HepG2 (cell line): Measurements from ENCODE around the gene BACE1-AS. TPM values are rescaled to one million over a fixed set of nuclear protein-coding genes. Genes with fewer than 3 reads are reported as not detected.
"Not testable (repeated sequence)": the region's sequence is repeated elsewhere in the genome, so short reads cannot be mapped to it uniquely, and the experiment has no call there.

Experiments
- ATAC-seq: fragments of 200-7000 bp; cut with Tn5 transposase; 3 replicates; pipeline ENCODE4 v1.9.1; 2020; ENCODE audit warnings: mild to moderate bottlenecking, moderate library complexity
- BruUV-seq: library from RNA; stranded (reverse); fragments of 400-500 nt; replicated peaks from 2 replicates; lab custom pipeline; 2021; lab: Mats Ljungman, UMichigan
- CTCF ChIA-PET: fragments of 300-600 bp; formaldehyde crosslinking; extraction: SDS; loops from one replicate; lab custom pipeline; 2021; ENCODE audit warnings: low total read pairs, inconsistent platforms, low intra/inter-chr PET ratio; lab: Yijun Ruan, JAX
- POLR2A ChIA-PET: fragments of 350-600 bp; sonication (Branson Sonifier 250); formaldehyde crosslinking; loops from one replicate; lab custom pipeline; 2020; ENCODE audit warnings: antibody characterized with exemption, inconsistent platforms; lab: Yijun Ruan, JAX
- DNase-seq: peaks from one replicate; pipeline ENCODE4 v3.0.0-alpha.2; 2015; ENCODE audit warnings: low spot score
- FAIRE-seq: peaks from 3 replicates; lab custom pipeline; 2011; peaks lifted over from hg19 to GRCh38; lab: Jason Lieb, UNC
- H2AFZ ChIP-seq: one replicate; pipeline ENCODE4 v1.6.1; 2011; ENCODE audit warnings: low read length, inconsistent platforms
- H3K27ac ChIP-seq: fragments of 300-600 bp; 3 replicates; pipeline ENCODE4 v1.8.0; 2011; ENCODE audit warnings: mixed run types, mild to moderate bottlenecking, mixed read lengths, low read length, inconsistent platforms; ENCODE audit not compliant: insufficient read depth; ENCODE audit errors: extremely low read length
- H3K27me3 ChIP-seq, 2 experiments: fragments of 200-600 bp in 1 of 2; 2 replicates in 1 of 2; 3 replicates in 1 of 2; pipeline versions ENCODE4 v1.6.0 to v1.8.0; 2011; ENCODE audit warnings: low read length in 2 of 2, mild to moderate bottlenecking in 2 of 2, moderate library complexity in 2 of 2, inconsistent platforms in 1 of 2; ENCODE audit not compliant: insufficient read depth in 2 of 2, control insufficient read depth in 1 of 2
- H3K36me3 ChIP-seq, 2 experiments: fragments of 200-600 bp in 1 of 2; replicated peaks in 1 of 2; 2 replicates in 1 of 2; 3 replicates in 1 of 2; pipeline versions ENCODE4 v1.5.1 to v1.8.0; 2011; ENCODE audit warnings: low read length in 2 of 2, inconsistent platforms in 1 of 2; ENCODE audit not compliant: insufficient read depth in 2 of 2, control insufficient read depth in 1 of 2
- H3K4me1 ChIP-seq: 2 replicates; pipeline ENCODE4 v1.5.1; 2012; ENCODE audit warnings: low read length, inconsistent platforms; ENCODE audit not compliant: insufficient read depth
- H3K4me2 ChIP-seq: 2 replicates; pipeline ENCODE4 v1.6.0; 2011; ENCODE audit warnings: low read depth, low read length, inconsistent platforms
- H3K4me3 ChIP-seq, 3 experiments: fragments of 200-600 bp in 1 of 3; sonication (generic), shearing (Covaris generic) in 1 of 3; replicated peaks in 1 of 3; 2 replicates each; pipeline ENCODE4 v1.5.1; 2011 to 2016; ENCODE audit warnings: low read length in 3 of 3, inconsistent platforms in 2 of 3, low read depth in 2 of 3, mild to moderate bottlenecking in 2 of 3, control low read depth in 1 of 3, mixed read lengths in 1 of 3; ENCODE audit not compliant: insufficient read depth in 1 of 3
- H3K79me2 ChIP-seq: one replicate; pipeline ENCODE4 v1.6.1; 2011; ENCODE audit warnings: low read length, inconsistent platforms; ENCODE audit not compliant: insufficient read depth
- H3K9ac ChIP-seq: 2 replicates; pipeline ENCODE4 v1.6.0; 2011; ENCODE audit warnings: mild to moderate bottlenecking, low read depth, low read length, inconsistent platforms; ENCODE audit not compliant: insufficient read depth
- H3K9me3 ChIP-seq: 2 replicates; pipeline ENCODE4 v1.5.1; 2012; ENCODE audit warnings: mild to moderate bottlenecking, low read length
- H4K20me1 ChIP-seq: 2 replicates; pipeline ENCODE4 v1.6.0; 2011; ENCODE audit warnings: inconsistent platforms, mild to moderate bottlenecking, low read length, moderate library complexity; ENCODE audit not compliant: insufficient read depth
- ASH2L ChIP-seq: fragments of 300-600, 200-600 bp; sonication (generic); IDR thresholded peaks from 2 replicates; pipeline ENCODE4 v1.7.0; 2017; ENCODE audit warnings: low read depth, mild to moderate bottlenecking, moderate library complexity, mixed read lengths, low read length; ENCODE audit not compliant: insufficient read length
- CHD4 ChIP-seq: fragments of 200-600 bp; sonication (generic); IDR thresholded peaks from 2 replicates; pipeline ENCODE4 v1.7.0; 2017; ENCODE audit warnings: mild to moderate bottlenecking, low read length, borderline replicate concordance
- SOX13 ChIP-seq, 3 experiments: fragments of 450-650 bp in 1 of 3; sonication (generic) in 1 of 3; formaldehyde crosslinking in 1 of 3; IDR thresholded peaks in 2 of 3; conservative IDR thresholded peaks in 1 of 3; 2 replicates each; pipeline versions ENCODE4 v1.5.0 to v1.6.1; 2016 to 2020; ENCODE audit warnings: antibody characterized with exemption in 1 of 3, mild to moderate bottlenecking in 1 of 3, missing compliant biosample characterization in 1 of 3, missing genetic modification reagents in 1 of 3, moderate library complexity in 1 of 3
- ZNF562 ChIP-seq: sonication (generic); formaldehyde crosslinking; IDR thresholded peaks from 2 replicates; pipeline ENCODE4 v1.8.0; 2022; ENCODE audit warnings: missing genetic modification reagents, borderline replicate concordance
- WGBS: methylation state at CpG from one replicate; pipeline ENCODE4 v1.1.6; 2017; ENCODE audit warnings: low lambda C conversion rate; 5-methylcytosine and 5-hydroxymethylcytosine counted together
- in situ Hi-C: cut with HindIII; loops from 2 replicates; pipeline ENCODE4 v1.10.0; 2017; ENCODE audit warnings: low pct_unique_long_range_greater_than_20kb; ENCODE audit not compliant: extremely low pct_ligation_motif_present
- intact Hi-C: fragments of 100-400 bp; cut with micrococcal nuclease; formaldehyde crosslinking; loops from one replicate; pipeline ENCODE4 v1.10.0; 2022; ENCODE audit not compliant: unreplicated experiment
- polyA plus RNA-seq, 8 experiments: library from polyadenylated mRNA; depleted of rRNA in 3 of 8; stranded (reverse) in 7 of 8; unstranded in 1 of 8; fragments of >200 nt; fragmentation: Illumina TruSeq in 4 of 8; extraction: Trizol in 4 of 8; gene quantifications; 2 replicates each; pipeline versions ENCODE4 v1.2.1 to v1.2.3, GENCODE V29; 2011 to 2016; ENCODE audit warnings: low read depth in 4 of 8, missing spikeins in 1 of 8, mixed read lengths in 1 of 8; ENCODE audit not compliant: insufficient read depth in 1 of 8
- total RNA-seq, 5 experiments: library from RNA; depleted of rRNA; stranded (reverse); fragments of >200 nt; fragmentation: Illumina TruSeq; extraction: Trizol; gene quantifications; 2 replicates each; pipeline ENCODE4 v1.2.3, GENCODE V29; 2016; ENCODE audit warnings: low read depth in 1 of 5
- TF ChIP-seq, protein P1 (sequence below): sonication (generic); formaldehyde crosslinking; IDR thresholded peaks from 2 replicates; pipeline ENCODE4 v1.4.0; 2020; ENCODE audit warnings: missing genetic modification reagents

The BACE1-AS gene
- total and polyA plus RNA-seq, 2 of the 13 experiments (the other 11 are each of a cell fraction or from before 2014, with no cell fraction given), result 2.0 to 3.9 TPM

DNA sequence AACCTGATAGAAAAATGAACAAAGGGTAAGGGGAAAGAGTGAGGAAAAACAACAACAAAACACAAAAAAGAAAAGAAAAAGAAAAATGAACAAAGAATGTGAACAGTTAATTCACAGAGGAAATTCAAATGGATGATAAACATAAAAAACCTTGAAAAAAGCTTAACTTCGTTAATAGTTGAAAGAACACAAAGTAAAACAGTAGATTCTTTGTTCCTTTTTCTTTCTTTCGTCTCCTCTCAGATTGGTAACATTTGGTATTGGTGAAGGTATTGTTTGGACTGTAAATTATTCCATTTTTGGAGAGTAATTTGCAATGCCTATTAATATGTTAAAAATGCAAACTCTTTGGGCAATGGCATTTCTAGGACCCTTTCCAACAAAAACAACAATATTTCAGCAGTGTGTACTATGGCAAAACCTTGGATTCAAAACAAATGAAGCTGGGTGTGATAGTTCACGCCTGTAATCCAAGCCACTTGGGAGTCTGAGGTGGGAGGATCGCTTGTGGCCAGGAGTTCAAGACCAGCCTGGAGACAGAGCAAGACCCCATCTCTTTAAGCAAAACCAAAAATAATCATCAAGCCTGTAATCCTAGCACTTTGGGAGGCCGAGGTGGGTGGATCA is 28.2 kb downstream of the BACE1-AS start (continued):
- TF ChIP-seq SOX13 (IDR thresholded peaks at IDR 0.05) (no peak), SOX13 (CRISPR knock-in tag; conservative IDR thresholded peaks at IDR 0.05 in 1 of 2, IDR thresholded peaks at IDR 0.05 in 1 of 2) (peak in 1 of 2 experiments; percentile 83; a peak in 2 of 4 replicates), ZNF562 (CRISPR knock-in tag) (no peak)

DNA sequence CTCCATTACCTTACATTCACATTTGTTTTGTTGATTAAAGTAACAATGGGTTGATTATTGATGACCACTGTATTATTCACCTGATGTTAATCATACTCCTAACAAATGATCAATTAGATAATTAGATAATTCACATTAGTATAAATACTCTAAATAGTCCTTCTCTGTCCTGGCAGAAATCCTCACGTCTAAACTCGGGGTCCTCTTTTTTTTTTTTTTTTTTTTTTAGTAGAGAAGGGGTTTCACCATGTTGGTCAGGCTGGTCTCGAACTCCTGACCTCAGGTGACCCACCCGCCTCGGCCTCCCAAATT is 36.1 kb downstream of the BACE1-AS start:
- H2AFZ ChIP-seq, in situ Hi-C loops, H3K27me3 ChIP-seq, BruUV-seq, FAIRE-seq, H3K9me3 ChIP-seq, DNase-seq, H3K36me3 ChIP-seq, H3K79me2 ChIP-seq, H4K20me1 ChIP-seq, ATAC-seq, CTCF ChIA-PET, intact Hi-C loops: not testable (repeated sequence)
- WGBS, result 7% methylated on average over 5 of the region's 5 CpGs
- H3K9ac ChIP-seq, result peak overlapping the region; percentile 75; the same call in 1 of the 2 replicates
- POLR2A ChIA-PET, result interaction anchor here (0.7 to 2.4 kb wide), 9 partner anchors 8 to 490 kb away, joined by 3 to 33 read pairs (median 6); partner anchors contain the start of genes APOA1, BACE1, PAFAH1B2 and SIDT2
- peaks cover 21% of the 10 kb centered on the region for H3K4me1 ChIP-seq
- TF ChIP-seq CHD4 (peak; percentile 86; the same call in 1 of the 2 replicates), ASH2L (peak; percentile 4)
- TF ChIP-seq, protein P1, sequence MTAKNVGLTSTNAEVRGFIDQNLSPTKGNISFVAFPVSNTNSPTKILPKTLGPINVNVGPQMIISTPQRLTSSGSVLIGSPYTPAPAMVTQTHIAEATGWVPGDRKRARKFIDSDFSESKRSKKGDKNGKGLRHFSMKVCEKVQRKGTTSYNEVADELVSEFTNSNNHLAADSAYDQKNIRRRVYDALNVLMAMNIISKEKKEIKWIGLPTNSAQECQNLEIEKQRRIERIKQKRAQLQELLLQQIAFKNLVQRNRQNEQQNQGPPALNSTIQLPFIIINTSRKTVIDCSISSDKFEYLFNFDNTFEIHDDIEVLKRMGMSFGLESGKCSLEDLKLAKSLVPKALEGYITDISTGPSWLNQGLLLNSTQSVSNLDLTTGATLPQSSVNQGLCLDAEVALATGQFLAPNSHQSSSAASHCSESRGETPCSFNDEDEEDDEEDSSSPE (CRISPR knock-in tag), result 0 out of 2 replicates have a peak, but pooled peaks have one; percentile 3
- peak overlapping the region; percentile 60 for H3K27ac ChIP-seq
- H3K4me2 ChIP-seq, result peak overlapping the region; percentile 42; the same call in 1 of the 2 replicates
- H3K4me3 ChIP-seq, result peak overlapping the region; percentile 78 to 86 (median 79)
